ENCODE data around the gene EMX2. TPM values are rescaled to one million over a fixed set of nuclear protein-coding genes. Genes with fewer than 3 reads are reported as not detected.
A peak's percentile ranks its signal among the peaks of the same experiment; 100 is the strongest.

Gene EMX2
- total RNA-seq: 1 to 10 TPM in 1 of 2 donors, under 1 TPM in 1; 0.05 to 1.5 TPM

DNA sequence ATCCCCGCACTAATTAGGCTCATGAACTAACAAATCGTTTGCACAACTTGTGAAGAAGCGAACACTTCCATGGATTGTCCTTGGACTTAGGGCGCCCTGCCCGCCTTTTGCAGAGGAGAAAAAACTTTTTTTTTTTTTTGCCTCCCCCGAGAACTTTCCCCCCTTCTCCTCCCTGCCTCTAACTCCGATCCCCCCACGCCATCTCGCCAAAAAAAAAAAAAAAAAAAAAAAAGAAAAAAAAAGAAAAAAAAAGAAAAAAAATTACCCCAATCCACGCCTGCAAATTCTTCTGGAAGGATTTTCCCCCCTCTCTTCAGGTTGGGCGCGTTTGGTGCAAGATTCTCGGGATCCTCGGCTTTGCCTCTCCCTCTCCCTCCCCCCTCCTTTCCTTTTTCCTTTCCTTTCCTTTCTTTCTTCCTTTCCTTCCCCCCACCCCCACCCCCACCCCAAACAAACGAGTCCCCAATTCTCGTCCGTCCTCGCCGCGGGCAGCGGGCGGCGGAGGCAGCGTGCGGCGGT, at the start of gene EMX2:
Gene EMX2 (plus strand): TSS at position 41 of the 519 bp plus-strand sequence. CDS start 522 bp downstream, outside the sequence.
- TF ChIP-seq, protein P1, sequence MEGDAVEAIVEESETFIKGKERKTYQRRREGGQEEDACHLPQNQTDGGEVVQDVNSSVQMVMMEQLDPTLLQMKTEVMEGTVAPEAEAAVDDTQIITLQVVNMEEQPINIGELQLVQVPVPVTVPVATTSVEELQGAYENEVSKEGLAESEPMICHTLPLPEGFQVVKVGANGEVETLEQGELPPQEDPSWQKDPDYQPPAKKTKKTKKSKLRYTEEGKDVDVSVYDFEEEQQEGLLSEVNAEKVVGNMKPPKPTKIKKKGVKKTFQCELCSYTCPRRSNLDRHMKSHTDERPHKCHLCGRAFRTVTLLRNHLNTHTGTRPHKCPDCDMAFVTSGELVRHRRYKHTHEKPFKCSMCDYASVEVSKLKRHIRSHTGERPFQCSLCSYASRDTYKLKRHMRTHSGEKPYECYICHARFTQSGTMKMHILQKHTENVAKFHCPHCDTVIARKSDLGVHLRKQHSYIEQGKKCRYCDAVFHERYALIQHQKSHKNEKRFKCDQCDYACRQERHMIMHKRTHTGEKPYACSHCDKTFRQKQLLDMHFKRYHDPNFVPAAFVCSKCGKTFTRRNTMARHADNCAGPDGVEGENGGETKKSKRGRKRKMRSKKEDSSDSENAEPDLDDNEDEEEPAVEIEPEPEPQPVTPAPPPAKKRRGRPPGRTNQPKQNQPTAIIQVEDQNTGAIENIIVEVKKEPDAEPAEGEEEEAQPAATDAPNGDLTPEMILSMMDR (IDR thresholded peaks at IDR 0.05): no peak
- TF ChIP-seq POLR2A (IDR thresholded peaks at IDR 0.05) (no peak), POLR2AphosphoS5 (IDR thresholded peaks at IDR 0.05) (no peak)
- no peak for DNase-seq (ENCODE audit: low spot score)
- intact Hi-C loops (cut with DNase I): no loop called here
- no peaks in the 10 kb centered on the region for H3K36me3 ChIP-seq
- peaks cover 68% of the 10 kb centered on the region for H3K27me3 ChIP-seq (replicated peaks; ENCODE audit: insufficient read depth)
- H3K4me3 ChIP-seq: peak within 1 kb of the TSS in 1 of 2 donors; percentile 8
- H3K27ac ChIP-seq: no peak within 1 kb of the TSS
- 9% methylated on average over 26 of the region's 26 CpGs for WGBS
- H3K4me1 ChIP-seq (replicated peaks): no peaks in the 10 kb centered on the region
- no peaks in the 10 kb centered on the region for H3K9me3 ChIP-seq

DNA sequence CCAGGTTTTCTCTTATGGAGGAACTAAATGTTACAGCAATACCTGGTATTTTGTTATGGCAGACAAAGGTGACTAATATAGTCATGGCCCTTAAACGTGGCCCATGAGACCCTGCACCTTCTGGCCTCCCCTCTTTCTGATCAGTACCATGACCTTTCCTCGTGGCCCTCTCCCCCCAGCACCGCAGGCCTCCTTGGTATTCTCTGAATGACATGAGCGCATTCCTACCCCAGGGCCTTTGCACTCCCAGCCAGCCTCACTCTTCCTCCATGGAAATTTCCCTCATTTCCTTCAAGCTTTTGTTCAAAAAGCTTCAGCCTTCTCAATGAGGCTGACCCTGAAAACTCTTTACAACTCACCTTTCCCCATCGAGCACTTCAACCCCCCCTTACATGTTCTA, 46.5 kb upstream of the EMX2 start:
- intact Hi-C loops (cut with DNase I): loop anchor here (2.0 to 10.0 kb wide), 3 partner anchors 745 to 959 kb away; no protein-coding TSS in a partner anchor
- Histone ChIP-seq H3K4me3 (no peak overlapping the region), H3K36me3 (no peaks in the 10 kb centered on the region), H3K27ac (no peak overlapping the region), H3K4me1 (replicated peaks) (no peaks in the 10 kb centered on the region), H3K27me3 (replicated peaks; ENCODE audit: insufficient read depth) (no peaks in the 10 kb centered on the region), H3K9me3 (no peaks in the 10 kb centered on the region)
- no peak for DNase-seq (ENCODE audit: low spot score)
- TF ChIP-seq POLR2A (IDR thresholded peaks at IDR 0.05): no peak
- TF ChIP-seq POLR2AphosphoS5 (IDR thresholded peaks at IDR 0.05): no peak
- TF ChIP-seq, protein P1 (IDR thresholded peaks at IDR 0.05): no peak
- 62% methylated on average over 5 of the region's 5 CpGs for WGBS

DNA sequence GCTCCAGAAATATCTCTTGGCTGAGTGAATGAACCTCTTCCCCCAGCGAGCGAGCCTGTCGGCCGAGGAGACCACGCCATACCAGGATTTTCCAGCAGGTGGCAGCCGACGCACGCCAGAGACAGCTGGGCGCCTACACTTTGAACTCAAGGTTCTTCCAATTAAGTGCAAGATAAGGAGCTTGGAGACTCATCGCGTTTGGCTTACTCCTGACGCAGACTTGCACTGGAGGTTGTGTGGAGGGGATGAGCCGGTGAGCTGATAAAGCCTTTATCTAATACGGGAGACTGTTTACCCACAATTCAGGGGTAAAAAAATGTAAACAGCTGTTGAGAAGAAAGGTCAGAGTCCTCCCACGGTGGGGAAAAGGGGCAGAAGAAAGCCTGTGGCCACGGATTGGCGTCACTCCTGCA, 45.9 kb upstream of the EMX2 start:
- no peak overlapping the region for H3K4me3 ChIP-seq
- H3K36me3 ChIP-seq: no peaks in the 10 kb centered on the region
- 9% methylated on average over 17 of the region's 17 CpGs for WGBS
- intact Hi-C loops (cut with DNase I): loop anchor here (2.0 to 10.0 kb wide), 3 partner anchors 744 to 958 kb away; no protein-coding TSS in a partner anchor
- DNase-seq (ENCODE audit: low spot score): peak; percentile 67
- no peaks in the 10 kb centered on the region for H3K27me3 ChIP-seq (replicated peaks; ENCODE audit: insufficient read depth)
- no peaks in the 10 kb centered on the region for H3K4me1 ChIP-seq (replicated peaks)
- no peak overlapping the region for H3K27ac ChIP-seq
- TF ChIP-seq POLR2A (IDR thresholded peaks at IDR 0.05): no peak
- TF ChIP-seq, protein P1 (IDR thresholded peaks at IDR 0.05): peak; percentile 66 to 94 (median 88)
- H3K9me3 ChIP-seq: no peaks in the 10 kb centered on the region

DNA sequence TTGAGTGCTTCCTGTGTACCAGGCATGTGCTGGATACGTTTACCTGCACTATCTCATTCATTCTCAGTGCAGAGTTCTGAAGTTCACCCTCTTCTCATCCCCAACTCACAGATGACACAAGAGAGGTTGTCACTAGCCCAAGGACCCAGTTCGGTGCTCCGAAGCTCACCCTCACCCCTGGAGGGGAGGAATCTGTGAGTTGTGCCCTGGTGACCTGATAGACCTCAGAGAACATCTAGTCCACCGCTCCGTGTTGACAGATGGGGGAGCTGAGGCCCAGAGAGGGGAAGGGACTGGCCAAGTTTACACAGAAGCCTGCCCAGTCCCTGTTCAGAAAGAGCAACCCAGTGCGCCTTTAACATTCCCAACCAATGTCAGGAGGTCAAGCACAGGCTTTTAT, 44.8 kb upstream of the EMX2 start:
- Histone ChIP-seq H3K27me3 (replicated peaks; ENCODE audit: insufficient read depth) (no peaks in the 10 kb centered on the region), H3K4me3 (no peak overlapping the region), H3K9me3 (no peaks in the 10 kb centered on the region), H3K4me1 (replicated peaks) (no peaks in the 10 kb centered on the region), H3K27ac (no peak overlapping the region), H3K36me3 (no peaks in the 10 kb centered on the region)
- no peak for DNase-seq (ENCODE audit: low spot score)
- 82% methylated on average over 6 of the region's 6 CpGs for WGBS
- intact Hi-C loops (cut with DNase I): loop anchor here (2.0 to 10.0 kb wide), 3 partner anchors 743 to 957 kb away; no protein-coding TSS in a partner anchor
- TF ChIP-seq POLR2AphosphoS5 (IDR thresholded peaks at IDR 0.05): no peak
- TF ChIP-seq POLR2A (IDR thresholded peaks at IDR 0.05): no peak
- TF ChIP-seq, protein P1 (IDR thresholded peaks at IDR 0.05): no peak

Data from prostate gland (tissue), 2 donors.